ENCODE data around the gene EP400.

DNA sequence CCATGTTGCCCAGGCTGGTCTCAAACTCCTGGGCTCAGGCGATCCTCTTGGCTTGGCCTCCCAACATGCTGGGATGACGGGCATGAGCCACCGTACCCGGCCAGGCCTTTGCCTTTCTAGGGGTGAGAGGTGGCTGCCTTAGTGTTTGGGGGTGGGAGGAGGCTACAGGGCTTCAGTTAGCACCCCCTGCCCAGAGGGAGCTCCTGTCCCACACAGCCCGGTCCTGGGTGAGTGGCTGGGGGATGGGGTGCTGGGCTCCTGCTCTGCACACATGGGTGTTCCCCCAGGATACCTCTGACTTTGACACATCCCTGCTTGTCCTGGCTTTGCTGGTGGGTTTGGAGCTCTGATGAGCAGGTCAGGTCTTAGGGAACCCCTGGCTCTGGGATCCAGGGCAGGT is 45.4 kb upstream of the EP400 start:
- TF ChIP-seq, protein P1, sequence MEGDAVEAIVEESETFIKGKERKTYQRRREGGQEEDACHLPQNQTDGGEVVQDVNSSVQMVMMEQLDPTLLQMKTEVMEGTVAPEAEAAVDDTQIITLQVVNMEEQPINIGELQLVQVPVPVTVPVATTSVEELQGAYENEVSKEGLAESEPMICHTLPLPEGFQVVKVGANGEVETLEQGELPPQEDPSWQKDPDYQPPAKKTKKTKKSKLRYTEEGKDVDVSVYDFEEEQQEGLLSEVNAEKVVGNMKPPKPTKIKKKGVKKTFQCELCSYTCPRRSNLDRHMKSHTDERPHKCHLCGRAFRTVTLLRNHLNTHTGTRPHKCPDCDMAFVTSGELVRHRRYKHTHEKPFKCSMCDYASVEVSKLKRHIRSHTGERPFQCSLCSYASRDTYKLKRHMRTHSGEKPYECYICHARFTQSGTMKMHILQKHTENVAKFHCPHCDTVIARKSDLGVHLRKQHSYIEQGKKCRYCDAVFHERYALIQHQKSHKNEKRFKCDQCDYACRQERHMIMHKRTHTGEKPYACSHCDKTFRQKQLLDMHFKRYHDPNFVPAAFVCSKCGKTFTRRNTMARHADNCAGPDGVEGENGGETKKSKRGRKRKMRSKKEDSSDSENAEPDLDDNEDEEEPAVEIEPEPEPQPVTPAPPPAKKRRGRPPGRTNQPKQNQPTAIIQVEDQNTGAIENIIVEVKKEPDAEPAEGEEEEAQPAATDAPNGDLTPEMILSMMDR (IDR thresholded peaks at IDR 0.05; ENCODE audit: control extremely low read depth in 1 of 3, insufficient read depth in 1 of 3, low read depth in 1 of 3, low read length in 3 of 3), result no peak
- TF ChIP-seq EP300 (IDR thresholded peaks at IDR 0.05; ENCODE audit: borderline replicate concordance in 1 of 2, low read depth in 2 of 2, low read length in 2 of 2) (no peak), TCF12 (IDR thresholded peaks at IDR 0.05; ENCODE audit: low read depth, low read length) (no peak), GTF2F1 (IDR thresholded peaks at IDR 0.05; ENCODE audit: borderline replicate concordance, low read depth, low read length) (no peak), EGR1 (IDR thresholded peaks at IDR 0.05; ENCODE audit: borderline replicate concordance, low read depth, low read length) (no peak), MAX (IDR thresholded peaks at IDR 0.05) (no peak), BCL11A (IDR thresholded peaks at IDR 0.05; ENCODE audit: low read depth in 2 of 2, low read length in 2 of 2) (no peak), POLR2A (IDR thresholded peaks at IDR 0.05; ENCODE audit: control extremely low read depth in 1 of 2, low read depth in 2 of 2, low read length in 2 of 2) (no peak), MAFK (IDR thresholded peaks at IDR 0.05; ENCODE audit: low read depth, low read length) (no peak)

Measured in H1 (cell line).